Measurements from ENCODE around the gene CACNA1G. TPM values are rescaled to one million over a fixed set of nuclear protein-coding genes. Genes with fewer than 3 reads are reported as not detected.

CACNA1G gene
- polyA plus RNA-seq, 1 donor from 2014 or later = 10.9 TPM

- Histone ChIP-seq H4K20me1 (ENCODE audit: insufficient read depth) (no peaks in the 10 kb centered on the region), H3K9me2 (ENCODE audit: insufficient read depth, low read length) (no peaks in the 10 kb centered on the region), H3K4me3 (ENCODE audit: low read length) (peak overlapping the region; percentile 87), H3K9me3 (ENCODE audit: low read length) (no peaks in the 10 kb centered on the region), H3K27ac (ENCODE audit: low read length) (peak overlapping the region; percentile 94), H3F3A (ENCODE audit: insufficient read depth, low read length, poor library complexity, severe bottlenecking) (no peaks in the 10 kb centered on the region), H3K79me2 (replicated peaks; ENCODE audit: insufficient read depth, low read length) (no peaks in the 10 kb centered on the region), H2AFZ (ENCODE audit: low read depth, low read length) (no peak overlapping the region), H3K4me2 (ENCODE audit: low read length) (peak overlapping the region; percentile 37), H3K36me3 (ENCODE audit: insufficient read depth, low read length) (no peaks in the 10 kb centered on the region), H3K9ac (ENCODE audit: low read length) (peak overlapping the region; percentile 65), H3K27me3 (ENCODE audit: insufficient read depth, low read depth, low read length) (peaks cover 15% of the 10 kb centered on the region)
- TF ChIP-seq CTCF (IDR thresholded peaks at IDR 0.05; ENCODE audit: poor library complexity, severe bottlenecking) (no peak), EZH2 (IDR thresholded peaks at IDR 0.05; ENCODE audit: borderline replicate concordance, insufficient read depth, low read length, poor library complexity, severe bottlenecking) (no peak), SMC3 (conservative IDR thresholded peaks at IDR 0.05; ENCODE audit: poor library complexity) (no peak), MXI1 (conservative IDR thresholded peaks at IDR 0.05; ENCODE audit: poor library complexity, severe bottlenecking) (no peak), RAD21 (conservative IDR thresholded peaks at IDR 0.05) (no peak), TAF1 (IDR thresholded peaks at IDR 0.05; ENCODE audit: low read depth) (no peak), POLR2AphosphoS5 (IDR thresholded peaks at IDR 0.05) (no peak)
- TF ChIP-seq, protein P1, sequence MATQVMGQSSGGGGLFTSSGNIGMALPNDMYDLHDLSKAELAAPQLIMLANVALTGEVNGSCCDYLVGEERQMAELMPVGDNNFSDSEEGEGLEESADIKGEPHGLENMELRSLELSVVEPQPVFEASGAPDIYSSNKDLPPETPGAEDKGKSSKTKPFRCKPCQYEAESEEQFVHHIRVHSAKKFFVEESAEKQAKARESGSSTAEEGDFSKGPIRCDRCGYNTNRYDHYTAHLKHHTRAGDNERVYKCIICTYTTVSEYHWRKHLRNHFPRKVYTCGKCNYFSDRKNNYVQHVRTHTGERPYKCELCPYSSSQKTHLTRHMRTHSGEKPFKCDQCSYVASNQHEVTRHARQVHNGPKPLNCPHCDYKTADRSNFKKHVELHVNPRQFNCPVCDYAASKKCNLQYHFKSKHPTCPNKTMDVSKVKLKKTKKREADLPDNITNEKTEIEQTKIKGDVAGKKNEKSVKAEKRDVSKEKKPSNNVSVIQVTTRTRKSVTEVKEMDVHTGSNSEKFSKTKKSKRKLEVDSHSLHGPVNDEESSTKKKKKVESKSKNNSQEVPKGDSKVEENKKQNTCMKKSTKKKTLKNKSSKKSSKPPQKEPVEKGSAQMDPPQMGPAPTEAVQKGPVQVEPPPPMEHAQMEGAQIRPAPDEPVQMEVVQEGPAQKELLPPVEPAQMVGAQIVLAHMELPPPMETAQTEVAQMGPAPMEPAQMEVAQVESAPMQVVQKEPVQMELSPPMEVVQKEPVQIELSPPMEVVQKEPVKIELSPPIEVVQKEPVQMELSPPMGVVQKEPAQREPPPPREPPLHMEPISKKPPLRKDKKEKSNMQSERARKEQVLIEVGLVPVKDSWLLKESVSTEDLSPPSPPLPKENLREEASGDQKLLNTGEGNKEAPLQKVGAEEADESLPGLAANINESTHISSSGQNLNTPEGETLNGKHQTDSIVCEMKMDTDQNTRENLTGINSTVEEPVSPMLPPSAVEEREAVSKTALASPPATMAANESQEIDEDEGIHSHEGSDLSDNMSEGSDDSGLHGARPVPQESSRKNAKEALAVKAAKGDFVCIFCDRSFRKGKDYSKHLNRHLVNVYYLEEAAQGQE (IDR thresholded peaks at IDR 0.05; ENCODE audit: borderline replicate concordance) = no peak
Measured at GRCh38 chr17:50566886-50567285, 6.4 kb downstream of the CACNA1G start.

DNA sequence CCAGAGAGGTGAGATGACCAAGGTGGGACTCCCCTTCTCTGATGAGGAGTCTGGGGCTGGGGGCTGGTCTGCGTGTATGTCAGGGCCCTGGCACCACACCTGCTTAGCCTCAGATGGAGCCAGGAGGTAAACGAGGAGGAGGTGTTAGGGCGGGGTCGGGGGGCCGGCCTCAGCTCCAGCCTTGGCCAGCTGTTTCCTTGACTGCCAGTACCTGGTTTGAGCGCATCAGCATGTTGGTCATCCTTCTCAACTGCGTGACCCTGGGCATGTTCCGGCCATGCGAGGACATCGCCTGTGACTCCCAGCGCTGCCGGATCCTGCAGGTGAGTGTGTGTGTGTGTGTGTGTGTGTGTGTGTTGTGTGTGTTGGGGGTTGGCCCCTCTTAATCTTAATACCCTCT lies 8.1 kb downstream of the CACNA1G start:
- Histone ChIP-seq H3K27me3 (ENCODE audit: insufficient read depth, low read depth, low read length) (no peaks in the 10 kb centered on the region), H3K27ac (ENCODE audit: low read length) (no peak overlapping the region), H4K20me1 (ENCODE audit: insufficient read depth) (no peaks in the 10 kb centered on the region), H3K4me3 (ENCODE audit: low read length) (no peak overlapping the region), H3K9ac (ENCODE audit: low read length) (no peak overlapping the region), H2AFZ (ENCODE audit: low read depth, low read length) (no peak overlapping the region), H3K79me2 (replicated peaks; ENCODE audit: insufficient read depth, low read length) (no peaks in the 10 kb centered on the region), H3K4me2 (ENCODE audit: low read length) (no peak overlapping the region), H3K9me2 (ENCODE audit: insufficient read depth, low read length) (no peaks in the 10 kb centered on the region), H3K36me3 (ENCODE audit: insufficient read depth, low read length) (no peaks in the 10 kb centered on the region), H3F3A (ENCODE audit: insufficient read depth, low read length, poor library complexity, severe bottlenecking) (no peaks in the 10 kb centered on the region), H3K9me3 (ENCODE audit: low read length) (no peaks in the 10 kb centered on the region)
- TF ChIP-seq CTCF (IDR thresholded peaks at IDR 0.05; ENCODE audit: poor library complexity, severe bottlenecking) (no peak), SMC3 (conservative IDR thresholded peaks at IDR 0.05; ENCODE audit: poor library complexity) (no peak), EZH2 (IDR thresholded peaks at IDR 0.05; ENCODE audit: borderline replicate concordance, insufficient read depth, low read length, poor library complexity, severe bottlenecking) (no peak), TAF1 (IDR thresholded peaks at IDR 0.05; ENCODE audit: low read depth) (no peak), EP300 (conservative IDR thresholded peaks at IDR 0.05; ENCODE audit: poor library complexity, severe bottlenecking) (no peak), RAD21 (conservative IDR thresholded peaks at IDR 0.05) (no peak), MXI1 (conservative IDR thresholded peaks at IDR 0.05; ENCODE audit: poor library complexity, severe bottlenecking) (no peak), POLR2AphosphoS5 (IDR thresholded peaks at IDR 0.05) (no peak)
- TF ChIP-seq, protein P1 (IDR thresholded peaks at IDR 0.05; ENCODE audit: borderline replicate concordance) = no peak

Measured in neural cell (in vitro differentiated cells).